Epidermal melanocyte (primary cell): ENCODE data around the gene ABCD2.
"Not testable (repeated sequence)": the region's sequence is repeated elsewhere in the genome, so short reads cannot be mapped to it uniquely, and the experiment has no call there.

Source experiments
- DNase-seq: peaks from one replicate; pipeline ENCODE4 v3.0.0; 2011; ENCODE audit warnings: low spot score; ENCODE audit not compliant: insufficient read length

The ABCD2 gene

GRCh38 chr12:39538679-39539104 is 80.9 kb downstream of the ABCD2 start:
- DNase-seq = no peak

DNA sequence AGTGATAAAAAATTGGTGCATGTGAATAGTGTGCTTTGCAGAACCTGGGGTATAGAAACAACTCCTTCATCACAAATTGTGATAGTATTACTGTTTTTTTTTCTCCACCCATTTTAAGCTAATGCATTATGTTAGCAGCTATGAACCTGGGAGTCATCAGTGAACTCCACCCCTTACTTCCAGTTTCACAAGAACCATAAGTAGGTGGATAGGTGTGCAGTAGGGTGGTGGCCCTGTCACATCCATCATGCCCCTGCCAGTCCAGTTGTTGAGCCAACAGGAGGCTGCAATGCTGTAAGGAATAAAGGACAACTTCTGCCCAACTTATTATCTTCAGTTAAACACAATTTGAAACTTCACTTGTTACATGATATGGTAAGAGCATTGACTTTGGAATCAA is 85.7 kb downstream of the ABCD2 start:
- no peak for DNase-seq

DNA sequence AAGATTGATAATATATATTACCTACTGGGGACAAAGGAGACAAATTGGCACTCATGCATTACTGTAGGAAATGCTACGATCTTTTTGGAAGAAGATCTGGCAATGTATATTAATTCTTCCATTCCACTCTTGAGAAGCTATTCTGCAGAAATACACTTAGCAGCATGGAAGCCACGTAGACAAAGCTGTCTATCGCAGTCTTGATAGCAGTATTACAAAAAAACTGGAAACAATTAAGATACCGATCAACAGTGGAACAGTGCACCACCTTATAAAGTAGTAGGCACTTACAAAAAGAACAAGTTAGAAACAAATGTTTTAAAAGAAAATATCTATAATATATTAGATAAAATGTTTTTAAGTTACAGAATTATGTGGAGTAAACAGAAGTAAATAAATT is 87.2 kb downstream of the ABCD2 start:
- DNase-seq = no peak

- DNase-seq = no peak
Observed at GRCh38 chr12:39526974-39527373, 92.6 kb downstream of the ABCD2 start.

DNA sequence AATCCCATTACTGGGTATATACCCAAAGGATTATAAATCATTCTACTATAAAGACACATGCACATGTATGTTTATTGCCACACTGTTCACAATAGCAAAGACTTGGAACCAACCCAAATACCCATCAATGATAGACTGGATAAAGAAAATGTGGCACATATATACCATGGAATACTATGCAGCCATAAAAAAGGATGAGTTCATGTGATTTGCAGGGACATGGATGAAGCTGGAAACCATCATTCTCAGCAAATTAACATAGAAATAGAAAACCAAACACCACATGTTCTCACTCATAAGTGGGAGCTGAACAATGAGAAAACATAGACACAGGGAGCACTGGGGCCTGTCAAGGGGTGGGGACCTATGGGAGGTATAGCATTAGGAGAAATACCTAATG is 97.4 kb downstream of the ABCD2 start:
- not testable (repeated sequence) for DNase-seq

DNA sequence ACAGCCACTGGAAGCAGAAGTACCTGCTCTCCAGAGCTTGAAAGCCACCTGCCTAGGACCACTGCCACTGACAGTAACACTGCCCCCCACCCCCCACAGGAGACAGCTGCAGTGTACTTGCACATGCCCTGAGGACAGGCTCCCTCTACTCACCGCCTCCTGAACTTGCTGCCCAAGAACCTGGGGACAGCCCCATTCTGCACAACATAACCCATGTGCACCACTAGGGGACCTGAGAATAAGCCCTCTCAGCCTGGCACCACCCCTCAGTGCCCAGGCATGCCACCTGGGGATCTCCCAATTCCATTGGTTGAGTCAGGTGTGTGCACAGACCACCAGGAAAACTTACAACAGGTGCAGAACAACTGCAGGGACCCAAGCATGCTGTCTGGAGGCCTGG is 109.6 kb downstream of the ABCD2 start:
- no peak for DNase-seq

DNA sequence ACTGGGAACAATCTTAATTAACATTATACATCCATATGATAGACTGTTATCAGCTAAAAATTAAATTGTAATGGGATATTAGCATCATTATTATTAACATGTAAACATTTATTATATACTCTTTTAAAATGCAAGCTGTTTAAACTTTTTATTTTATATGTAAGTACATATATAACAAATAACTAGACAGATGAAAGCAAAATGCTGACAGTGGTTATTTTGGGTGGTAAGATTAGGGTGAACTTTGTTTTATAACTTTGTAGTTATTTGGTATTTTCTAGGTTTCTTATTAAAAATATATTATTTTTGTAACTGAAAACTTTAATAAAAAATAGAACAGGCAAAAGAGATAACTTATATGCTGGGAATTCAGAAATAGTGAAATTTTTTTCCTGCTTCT is 114.0 kb downstream of the ABCD2 start:
- DNase-seq = no peak

- no peak for DNase-seq
Observed at GRCh38 chr12:39505023-39505422, 114.6 kb downstream of the ABCD2 start.

- DNase-seq = no peak
Observed at GRCh38 chr12:39503439-39503838, 116.2 kb downstream of the ABCD2 start.

- DNase-seq = no peak
Observed at GRCh38 chr12:39502726-39503125, 116.9 kb downstream of the ABCD2 start.
